PC-3 (cell line): Measurements from ENCODE around the gene EXOSC3.

ENCODE experiments used
- EZH2 ChIP-seq: fragments of 300-600 bp; sonication (generic); IDR thresholded peaks from one replicate; pipeline ENCODE4 v1.6.1; 2017; ENCODE audit warnings: antibody characterized with exemption, mild to moderate bottlenecking, low read length; ENCODE audit not compliant: unreplicated experiment
- EZH2phosphoT487 ChIP-seq: fragments of 300-600 bp; sonication (generic); IDR thresholded peaks from 2 replicates; pipeline ENCODE4 v1.6.1; 2018; ENCODE audit warnings: mild to moderate bottlenecking, antibody characterized with exemption, low read length, borderline replicate concordance
- TF ChIP-seq, protein P1 (sequence below): fragments of 300-600 bp; sonication (generic); conservative IDR thresholded peaks from 2 replicates; pipeline ENCODE4 v1.5.1; 2017; ENCODE audit warnings: antibody characterized with exemption, low read depth, mild to moderate bottlenecking, low read length

DNA sequence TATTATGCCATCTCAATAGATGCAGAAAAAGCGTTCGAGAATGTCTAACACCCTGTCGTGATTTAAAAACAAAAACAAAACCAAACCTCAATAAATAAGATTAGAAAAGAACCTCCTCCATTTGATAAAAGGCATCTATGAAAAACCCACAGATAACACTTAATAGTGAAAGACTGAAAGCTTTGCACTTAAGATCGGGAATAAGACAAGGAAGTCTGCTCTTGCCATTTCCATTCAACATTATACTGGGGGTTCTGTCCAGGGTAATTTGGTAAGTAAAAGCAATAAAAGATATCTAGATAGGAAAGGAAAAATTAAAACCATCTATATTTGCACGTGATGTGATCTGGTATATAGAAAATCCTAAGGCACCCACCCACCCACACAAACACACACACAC lies 7.3 kb upstream of the EXOSC3 start:
- TF ChIP-seq EZH2 = no peak
- TF ChIP-seq, protein P1, sequence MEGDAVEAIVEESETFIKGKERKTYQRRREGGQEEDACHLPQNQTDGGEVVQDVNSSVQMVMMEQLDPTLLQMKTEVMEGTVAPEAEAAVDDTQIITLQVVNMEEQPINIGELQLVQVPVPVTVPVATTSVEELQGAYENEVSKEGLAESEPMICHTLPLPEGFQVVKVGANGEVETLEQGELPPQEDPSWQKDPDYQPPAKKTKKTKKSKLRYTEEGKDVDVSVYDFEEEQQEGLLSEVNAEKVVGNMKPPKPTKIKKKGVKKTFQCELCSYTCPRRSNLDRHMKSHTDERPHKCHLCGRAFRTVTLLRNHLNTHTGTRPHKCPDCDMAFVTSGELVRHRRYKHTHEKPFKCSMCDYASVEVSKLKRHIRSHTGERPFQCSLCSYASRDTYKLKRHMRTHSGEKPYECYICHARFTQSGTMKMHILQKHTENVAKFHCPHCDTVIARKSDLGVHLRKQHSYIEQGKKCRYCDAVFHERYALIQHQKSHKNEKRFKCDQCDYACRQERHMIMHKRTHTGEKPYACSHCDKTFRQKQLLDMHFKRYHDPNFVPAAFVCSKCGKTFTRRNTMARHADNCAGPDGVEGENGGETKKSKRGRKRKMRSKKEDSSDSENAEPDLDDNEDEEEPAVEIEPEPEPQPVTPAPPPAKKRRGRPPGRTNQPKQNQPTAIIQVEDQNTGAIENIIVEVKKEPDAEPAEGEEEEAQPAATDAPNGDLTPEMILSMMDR = no peak
- no peak for TF ChIP-seq EZH2phosphoT487
